DND-41 (cell line): ENCODE measurements around the gene MPPE1.

Experiments used
- ATAC-seq: fragments of 200-7000 bp; cut with Tn5 transposase; 3 replicates; pipeline ENCODE4 v1.9.1; 2021; ENCODE audit warnings: low read depth; ENCODE audit not compliant: insufficient read depth
- DNase-seq: peaks from one replicate; pipeline ENCODE4 v3.0.0-alpha.2; 2020
- H2AFZ ChIP-seq: 2 replicates; pipeline ENCODE4 v1.6.0; 2012; ENCODE audit warnings: low read depth, low read length
- H3K27ac ChIP-seq: 2 replicates; pipeline ENCODE4 v1.5.1; 2012; ENCODE audit warnings: low read length, inconsistent platforms
- H3K27me3 ChIP-seq: fragments of 200-600 bp; sonication (generic); 2 replicates; pipeline ENCODE4 v1.6.0; 2012; ENCODE audit warnings: low read length, mild to moderate bottlenecking, inconsistent platforms; ENCODE audit not compliant: insufficient read depth, poor library complexity
- H3K36me3 ChIP-seq: 2 replicates; pipeline ENCODE4 v1.5.1; 2012; ENCODE audit warnings: low read length, inconsistent platforms; ENCODE audit not compliant: insufficient read depth
- H3K4me1 ChIP-seq: 2 replicates; pipeline ENCODE4 v1.5.1; 2012; ENCODE audit warnings: mild to moderate bottlenecking, low read length; ENCODE audit not compliant: insufficient read depth
- H3K4me2 ChIP-seq: 2 replicates; pipeline ENCODE4 v1.6.0; 2012; ENCODE audit warnings: mild to moderate bottlenecking, moderate library complexity, low read length, inconsistent platforms; ENCODE audit not compliant: insufficient read depth
- H3K4me3 ChIP-seq, 2 experiments: fragments of 200-600 bp in 1 of 2; shearing (Covaris generic) in 1 of 2; 2 replicates each; pipeline ENCODE4 v1.5.1; 2012 to 2016; ENCODE audit warnings: inconsistent platforms in 2 of 2, low read length in 2 of 2, mild to moderate bottlenecking in 2 of 2, low read depth in 1 of 2, moderate library complexity in 1 of 2
- H3K79me2 ChIP-seq: 2 replicates; pipeline ENCODE4 v1.6.0; 2012; ENCODE audit warnings: low read length, inconsistent platforms; ENCODE audit not compliant: insufficient read depth
- H3K9ac ChIP-seq: 2 replicates; pipeline ENCODE4 v1.6.0; 2012; ENCODE audit warnings: low read depth, mild to moderate bottlenecking, inconsistent platforms, low read length, moderate library complexity
- H3K9me3 ChIP-seq: 2 replicates; pipeline ENCODE4 v1.5.1; 2012; ENCODE audit warnings: low read length, moderate library complexity, mild to moderate bottlenecking, inconsistent platforms; ENCODE audit not compliant: insufficient read depth, severe bottlenecking
- H4K20me1 ChIP-seq: 2 replicates; pipeline ENCODE4 v1.6.0; 2012; ENCODE audit warnings: low read length; ENCODE audit not compliant: insufficient read depth
- CTCF ChIP-seq: IDR thresholded peaks from 2 replicates; pipeline ENCODE4 v1.5.1; 2012; ENCODE audit warnings: borderline replicate concordance, low read length, moderate library complexity, mild to moderate bottlenecking; ENCODE audit not compliant: poor library complexity, severe bottlenecking; ENCODE audit errors: extremely low read depth
- EZH2 ChIP-seq: IDR thresholded peaks from 3 replicates; pipeline ENCODE4 v1.6.1; 2012; ENCODE audit warnings: borderline replicate concordance, low read depth, mild to moderate bottlenecking, moderate library complexity, low read length, inconsistent platforms; ENCODE audit not compliant: severe bottlenecking

The MPPE1 gene

GRCh38 chr18:11887328-11888128 is 20.6 kb downstream of the MPPE1 start:
- Histone ChIP-seq H4K20me1 (no peaks in the 10 kb centered on the region), H3K4me1 (no peaks in the 10 kb centered on the region), H3K4me2 (no peak overlapping the region), H3K9me3 (no peaks in the 10 kb centered on the region), H3K9ac (no peak overlapping the region), H3K79me2 (no peaks in the 10 kb centered on the region), H3K36me3 (peaks cover 65% of the 10 kb centered on the region), H3K4me3 (no peak overlapping the region), H2AFZ (no peak overlapping the region), H3K27ac (no peak overlapping the region), H3K27me3 (no peaks in the 10 kb centered on the region)
- ATAC-seq (no peak), DNase-seq (no peak)
- TF ChIP-seq CTCF = no peak
- TF ChIP-seq EZH2 = no peak

DNA sequence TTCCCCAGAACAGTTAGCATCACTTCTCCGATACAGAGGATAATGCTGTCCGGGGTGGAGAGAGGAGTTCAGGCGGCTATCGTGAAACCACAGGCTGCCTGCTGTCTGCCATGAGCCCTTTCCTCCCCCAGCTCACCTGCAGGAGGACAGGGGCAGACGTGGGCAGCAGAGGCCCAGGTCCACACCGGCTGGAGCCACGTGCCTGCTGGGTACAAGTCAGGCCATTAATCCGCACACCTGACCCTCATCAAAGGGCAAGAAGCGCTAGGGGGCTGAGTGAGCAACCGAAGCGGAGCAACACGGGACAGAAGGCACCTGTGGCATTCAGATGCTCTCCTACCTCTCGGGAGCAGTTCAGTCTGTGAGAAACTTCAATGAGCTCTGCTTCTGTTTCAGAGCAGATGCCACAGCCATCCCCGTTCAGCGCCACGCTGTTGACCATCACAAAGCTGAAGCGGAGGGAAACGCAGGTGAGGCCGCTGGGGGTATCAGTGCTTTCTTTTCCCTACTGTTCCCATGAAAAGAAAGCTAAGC is 21.5 kb downstream of the MPPE1 start:
- no peak for ATAC-seq
- Histone ChIP-seq H3K9me3 (no peaks in the 10 kb centered on the region), H3K27ac (no peak overlapping the region), H4K20me1 (no peaks in the 10 kb centered on the region), H3K4me1 (no peaks in the 10 kb centered on the region), H3K4me3 (no peak overlapping the region), H3K36me3 (peaks cover 60% of the 10 kb centered on the region), H3K4me2 (no peak overlapping the region), H3K79me2 (no peaks in the 10 kb centered on the region), H3K27me3 (no peaks in the 10 kb centered on the region), H3K9ac (no peak overlapping the region), H2AFZ (no peak overlapping the region)
- no peak for DNase-seq
- TF ChIP-seq CTCF (no peak), EZH2 (no peak)

- H3K27ac ChIP-seq = no peak overlapping the region
- no peak overlapping the region for H3K4me2 ChIP-seq
- no peaks in the 10 kb centered on the region for H3K27me3 ChIP-seq
- no peak overlapping the region for H3K4me3 ChIP-seq
- no peaks in the 10 kb centered on the region for H4K20me1 ChIP-seq
- no peaks in the 10 kb centered on the region for H3K79me2 ChIP-seq
- TF ChIP-seq EZH2 = no peak
- no peak for TF ChIP-seq CTCF
- H2AFZ ChIP-seq = no peak overlapping the region
- no peak overlapping the region for H3K9ac ChIP-seq
- H3K36me3 ChIP-seq = peaks cover 55% of the 10 kb centered on the region
- ATAC-seq = no peak
- no peak for DNase-seq
- H3K4me1 ChIP-seq = no peaks in the 10 kb centered on the region
- H3K9me3 ChIP-seq = no peaks in the 10 kb centered on the region
Measured at GRCh38 chr18:11885278-11885947, 22.7 kb downstream of the MPPE1 start.
